ENCODE measurements around the gene TMEM250. TPM values are rescaled to one million over a fixed set of nuclear protein-coding genes. Genes with fewer than 3 reads are reported as not detected.

The TMEM250 gene
- polyA plus RNA-seq, 1 of the 3 experiments (the other 2 are of a cell fraction) = 25.9 TPM

GRCh38 chr9:136086213-136086881 is 32.3 kb downstream of the TMEM250 start:
- peaks cover 20 to 35% of the 10 kb centered on the region in 2 experiments; a peak in 2 of 4 replicates for H3K4me1 ChIP-seq (ENCODE audit: control insufficient read depth in 1 of 2, insufficient read depth in 2 of 2, low read depth in 1 of 2, low read length in 1 of 2)
- H3K9me2 ChIP-seq = no peaks in the 10 kb centered on the region
- no peaks in the 10 kb centered on the region for H3K27me3 ChIP-seq (ENCODE audit: insufficient read depth)
- peak; percentile 77 for DNase-seq
- no peak overlapping the region for H2AFZ ChIP-seq (ENCODE audit: low read depth)
- H3K4me3 ChIP-seq (ENCODE audit: low read depth in 2 of 2, low read length in 1 of 2) = no peak overlapping the region
- CTCF ChIA-PET = interaction anchor here (1.8 to 3.3 kb wide), 2 partner anchors 36 to 119 kb away, joined by 6 to 20 read pairs; no protein-coding TSS in a partner anchor
- peaks cover 98% of the 10 kb centered on the region for H4K20me1 ChIP-seq (ENCODE audit: insufficient read depth)
- H3F3A ChIP-seq (replicated peaks; ENCODE audit: insufficient read depth) = peaks cover 7% of the 10 kb centered on the region
- H3K27ac ChIP-seq (ENCODE audit: low read depth in 2 of 2, low read length in 1 of 2) = no peak overlapping the region; a peak in 1 of 4 replicates
- 85% methylated on average over 13 of the region's 24 CpGs for WGBS (ENCODE audit: low lambda C conversion rate)
- peaks cover 0 to 8% of the 10 kb centered on the region in 2 experiments for H3K36me3 ChIP-seq (replicated peaks in 1 of 2; ENCODE audit: control insufficient read depth in 1 of 2, insufficient read depth in 2 of 2, low read length in 1 of 2)
- POLR2A ChIA-PET = no interaction called here
- H3K79me2 ChIP-seq (ENCODE audit: insufficient read depth) = peaks cover 81% of the 10 kb centered on the region
- no peaks in the 10 kb centered on the region for H3K9me3 ChIP-seq
- TF ChIP-seq IRF3 (IDR thresholded peaks at IDR 0.05; ENCODE audit: low read depth, low read length) (no peak), FOSL2 (IDR thresholded peaks at IDR 0.05; ENCODE audit: borderline replicate concordance, low read depth) (no peak), JUND (IDR thresholded peaks at IDR 0.05) (no peak), TEAD4 (IDR thresholded peaks at IDR 0.05; ENCODE audit: borderline replicate concordance, insufficient read depth) (no peak), CHD2 (IDR thresholded peaks at IDR 0.05; ENCODE audit: low read length, partially characterized antibody) (no peak), GATA2 (CRISPR knock-in tag; IDR thresholded peaks at IDR 0.05) (no peak), MEF2A (IDR thresholded peaks at IDR 0.05; ENCODE audit: borderline replicate concordance, low read depth) (no peak), TCF12 (IDR thresholded peaks at IDR 0.05) (no peak), NFIC (IDR thresholded peaks at IDR 0.05; ENCODE audit: borderline replicate concordance) (no peak), MXI1 (IDR thresholded peaks at IDR 0.05; ENCODE audit: low read depth, low read length) (no peak), NRF1 (IDR thresholded peaks at IDR 0.05; ENCODE audit: low read depth, low read length) (no peak), TAF1 (IDR thresholded peaks at IDR 0.05; ENCODE audit: borderline replicate concordance, low read depth, low read length) (no peak), YY1 (IDR thresholded peaks at IDR 0.05; ENCODE audit: low read depth) (no peak), POLR2AphosphoS5 (IDR thresholded peaks at IDR 0.05; ENCODE audit: low read depth, low read length) (no peak)
- TF ChIP-seq, protein P1, sequence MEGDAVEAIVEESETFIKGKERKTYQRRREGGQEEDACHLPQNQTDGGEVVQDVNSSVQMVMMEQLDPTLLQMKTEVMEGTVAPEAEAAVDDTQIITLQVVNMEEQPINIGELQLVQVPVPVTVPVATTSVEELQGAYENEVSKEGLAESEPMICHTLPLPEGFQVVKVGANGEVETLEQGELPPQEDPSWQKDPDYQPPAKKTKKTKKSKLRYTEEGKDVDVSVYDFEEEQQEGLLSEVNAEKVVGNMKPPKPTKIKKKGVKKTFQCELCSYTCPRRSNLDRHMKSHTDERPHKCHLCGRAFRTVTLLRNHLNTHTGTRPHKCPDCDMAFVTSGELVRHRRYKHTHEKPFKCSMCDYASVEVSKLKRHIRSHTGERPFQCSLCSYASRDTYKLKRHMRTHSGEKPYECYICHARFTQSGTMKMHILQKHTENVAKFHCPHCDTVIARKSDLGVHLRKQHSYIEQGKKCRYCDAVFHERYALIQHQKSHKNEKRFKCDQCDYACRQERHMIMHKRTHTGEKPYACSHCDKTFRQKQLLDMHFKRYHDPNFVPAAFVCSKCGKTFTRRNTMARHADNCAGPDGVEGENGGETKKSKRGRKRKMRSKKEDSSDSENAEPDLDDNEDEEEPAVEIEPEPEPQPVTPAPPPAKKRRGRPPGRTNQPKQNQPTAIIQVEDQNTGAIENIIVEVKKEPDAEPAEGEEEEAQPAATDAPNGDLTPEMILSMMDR (IDR thresholded peaks at IDR 0.05) = no peak
- H3K4me2 ChIP-seq = no peak overlapping the region
- H3K9ac ChIP-seq = no peak overlapping the region

- peaks cover 98% of the 10 kb centered on the region for H4K20me1 ChIP-seq (ENCODE audit: insufficient read depth)
- TF ChIP-seq RXRA (IDR thresholded peaks at IDR 0.05; ENCODE audit: borderline replicate concordance, low read depth) = no peak
- no peak for TF ChIP-seq EP300 (IDR thresholded peaks at IDR 0.05; ENCODE audit: borderline replicate concordance in 1 of 2, low read depth in 1 of 2, low read length in 1 of 2)
- TF ChIP-seq FOXM1 (IDR thresholded peaks at IDR 0.05; ENCODE audit: low read depth) = no peak
- TF ChIP-seq NFIC (IDR thresholded peaks at IDR 0.05; ENCODE audit: borderline replicate concordance) = no peak
- TF ChIP-seq GABPA (IDR thresholded peaks at IDR 0.05; ENCODE audit: low read depth) = no peak
- TF ChIP-seq, protein P2, sequence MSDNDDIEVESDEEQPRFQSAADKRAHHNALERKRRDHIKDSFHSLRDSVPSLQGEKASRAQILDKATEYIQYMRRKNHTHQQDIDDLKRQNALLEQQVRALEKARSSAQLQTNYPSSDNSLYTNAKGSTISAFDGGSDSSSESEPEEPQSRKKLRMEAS (IDR thresholded peaks at IDR 0.05; ENCODE audit: low read depth) = no peak
- TF ChIP-seq, protein P3, sequence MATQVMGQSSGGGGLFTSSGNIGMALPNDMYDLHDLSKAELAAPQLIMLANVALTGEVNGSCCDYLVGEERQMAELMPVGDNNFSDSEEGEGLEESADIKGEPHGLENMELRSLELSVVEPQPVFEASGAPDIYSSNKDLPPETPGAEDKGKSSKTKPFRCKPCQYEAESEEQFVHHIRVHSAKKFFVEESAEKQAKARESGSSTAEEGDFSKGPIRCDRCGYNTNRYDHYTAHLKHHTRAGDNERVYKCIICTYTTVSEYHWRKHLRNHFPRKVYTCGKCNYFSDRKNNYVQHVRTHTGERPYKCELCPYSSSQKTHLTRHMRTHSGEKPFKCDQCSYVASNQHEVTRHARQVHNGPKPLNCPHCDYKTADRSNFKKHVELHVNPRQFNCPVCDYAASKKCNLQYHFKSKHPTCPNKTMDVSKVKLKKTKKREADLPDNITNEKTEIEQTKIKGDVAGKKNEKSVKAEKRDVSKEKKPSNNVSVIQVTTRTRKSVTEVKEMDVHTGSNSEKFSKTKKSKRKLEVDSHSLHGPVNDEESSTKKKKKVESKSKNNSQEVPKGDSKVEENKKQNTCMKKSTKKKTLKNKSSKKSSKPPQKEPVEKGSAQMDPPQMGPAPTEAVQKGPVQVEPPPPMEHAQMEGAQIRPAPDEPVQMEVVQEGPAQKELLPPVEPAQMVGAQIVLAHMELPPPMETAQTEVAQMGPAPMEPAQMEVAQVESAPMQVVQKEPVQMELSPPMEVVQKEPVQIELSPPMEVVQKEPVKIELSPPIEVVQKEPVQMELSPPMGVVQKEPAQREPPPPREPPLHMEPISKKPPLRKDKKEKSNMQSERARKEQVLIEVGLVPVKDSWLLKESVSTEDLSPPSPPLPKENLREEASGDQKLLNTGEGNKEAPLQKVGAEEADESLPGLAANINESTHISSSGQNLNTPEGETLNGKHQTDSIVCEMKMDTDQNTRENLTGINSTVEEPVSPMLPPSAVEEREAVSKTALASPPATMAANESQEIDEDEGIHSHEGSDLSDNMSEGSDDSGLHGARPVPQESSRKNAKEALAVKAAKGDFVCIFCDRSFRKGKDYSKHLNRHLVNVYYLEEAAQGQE (IDR thresholded peaks at IDR 0.05; ENCODE audit: low read depth, low read length) = no peak
- TF ChIP-seq MEF2A (IDR thresholded peaks at IDR 0.05; ENCODE audit: borderline replicate concordance, low read depth) = no peak
- TF ChIP-seq CHD2 (IDR thresholded peaks at IDR 0.05; ENCODE audit: low read length, partially characterized antibody) = no peak
Observed at GRCh38 chr9:136085815-136086212, 32.9 kb downstream of the TMEM250 start.

More at GRCh38 chr9:136085815-136086212, 32.9 kb downstream of the TMEM250 start:
- H3F3A ChIP-seq (replicated peaks; ENCODE audit: insufficient read depth) = peaks cover 7% of the 10 kb centered on the region
- H3K9ac ChIP-seq = no peak overlapping the region
- H3K79me2 ChIP-seq (ENCODE audit: insufficient read depth) = peaks cover 81% of the 10 kb centered on the region
- H3K9me3 ChIP-seq = no peaks in the 10 kb centered on the region
- no peak overlapping the region; a peak in 1 of 4 replicates for H3K27ac ChIP-seq (ENCODE audit: low read depth in 2 of 2, low read length in 1 of 2)
- no peak overlapping the region for H3K4me3 ChIP-seq (ENCODE audit: low read depth in 2 of 2, low read length in 1 of 2)
- H3K27me3 ChIP-seq (ENCODE audit: insufficient read depth) = no peaks in the 10 kb centered on the region
- WGBS (ENCODE audit: low lambda C conversion rate) = 90% methylated on average over 14 of the region's 16 CpGs
- no peaks in the 10 kb centered on the region for H3K9me2 ChIP-seq
- H3K36me3 ChIP-seq (replicated peaks in 1 of 2; ENCODE audit: control insufficient read depth in 1 of 2, insufficient read depth in 2 of 2, low read length in 1 of 2) = peaks cover 0 to 8% of the 10 kb centered on the region in 2 experiments
- H3K4me2 ChIP-seq = no peak overlapping the region
- H3K4me1 ChIP-seq (ENCODE audit: control insufficient read depth in 1 of 2, insufficient read depth in 2 of 2, low read depth in 1 of 2, low read length in 1 of 2) = peaks cover 14 to 35% of the 10 kb centered on the region in 2 experiments; a peak in 2 of 4 replicates
- POLR2A ChIA-PET = no interaction called here
- peak; percentile 39 for DNase-seq
- CTCF ChIA-PET = interaction anchor here (3.3 kb wide), 1 partner anchor 37 kb away, joined by 20 read pairs; no protein-coding TSS in a partner anchor
- no peak overlapping the region for H2AFZ ChIP-seq (ENCODE audit: low read depth)

Data from SK-N-SH (cell line).